ENCODE measurements around the gene ALG11.

DNA sequence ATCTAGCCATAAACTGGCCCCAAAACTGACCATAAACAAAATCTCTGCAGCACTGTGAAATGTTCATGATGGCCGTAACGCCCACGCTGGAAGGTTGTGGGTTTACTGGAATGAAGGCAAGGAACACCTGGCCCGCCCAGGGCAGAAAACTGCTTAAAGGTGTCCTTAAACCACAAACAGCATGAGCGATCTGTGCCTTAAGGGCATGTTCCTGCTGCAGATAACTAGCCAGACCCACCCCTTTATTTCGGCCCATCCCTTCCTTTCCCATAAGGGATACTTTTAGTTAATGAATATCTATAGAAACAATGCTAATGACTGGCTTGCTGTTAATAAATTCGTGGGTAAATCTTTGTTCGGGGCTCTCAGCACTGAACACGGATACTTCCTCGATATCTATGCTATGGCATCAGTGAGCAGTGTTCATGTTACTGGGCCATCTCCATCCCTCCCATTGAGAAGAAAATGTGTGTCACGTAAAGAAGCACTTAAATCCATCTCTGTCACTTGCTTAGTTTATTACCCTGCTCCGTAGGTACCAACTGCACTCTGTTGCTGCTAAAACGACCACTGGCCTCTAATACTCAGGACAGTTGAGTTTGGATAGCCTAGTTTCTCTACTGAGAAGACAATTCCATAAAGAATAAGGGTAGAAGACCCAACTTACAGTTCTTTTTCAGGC is 6.2 kb upstream of the ALG11 start:
- TF ChIP-seq, protein P1, sequence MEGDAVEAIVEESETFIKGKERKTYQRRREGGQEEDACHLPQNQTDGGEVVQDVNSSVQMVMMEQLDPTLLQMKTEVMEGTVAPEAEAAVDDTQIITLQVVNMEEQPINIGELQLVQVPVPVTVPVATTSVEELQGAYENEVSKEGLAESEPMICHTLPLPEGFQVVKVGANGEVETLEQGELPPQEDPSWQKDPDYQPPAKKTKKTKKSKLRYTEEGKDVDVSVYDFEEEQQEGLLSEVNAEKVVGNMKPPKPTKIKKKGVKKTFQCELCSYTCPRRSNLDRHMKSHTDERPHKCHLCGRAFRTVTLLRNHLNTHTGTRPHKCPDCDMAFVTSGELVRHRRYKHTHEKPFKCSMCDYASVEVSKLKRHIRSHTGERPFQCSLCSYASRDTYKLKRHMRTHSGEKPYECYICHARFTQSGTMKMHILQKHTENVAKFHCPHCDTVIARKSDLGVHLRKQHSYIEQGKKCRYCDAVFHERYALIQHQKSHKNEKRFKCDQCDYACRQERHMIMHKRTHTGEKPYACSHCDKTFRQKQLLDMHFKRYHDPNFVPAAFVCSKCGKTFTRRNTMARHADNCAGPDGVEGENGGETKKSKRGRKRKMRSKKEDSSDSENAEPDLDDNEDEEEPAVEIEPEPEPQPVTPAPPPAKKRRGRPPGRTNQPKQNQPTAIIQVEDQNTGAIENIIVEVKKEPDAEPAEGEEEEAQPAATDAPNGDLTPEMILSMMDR (IDR thresholded peaks at IDR 0.05), result no peak
- TF ChIP-seq POLR2A (IDR thresholded peaks at IDR 0.05), result no peak

All from transverse colon (tissue), 3 donors.